Naive thymus-derived CD4-positive, alpha-beta T cell (primary cell): Measurements from ENCODE around the gene LRP1. TPM values are rescaled to one million over a fixed set of nuclear protein-coding genes. Genes with fewer than 3 reads are reported as not detected.

ENCODE experiments used
- ATAC-seq: fragments of 150-1000 bp; cut with Tn5 transposase; 2 replicates; pipeline ENCODE4 v1.10.0; 2021; ENCODE audit warnings: mild to moderate bottlenecking, moderate library complexity
- CTCF ChIA-PET: fragments of 350-600 bp; sonication (Branson Sonifier 250); formaldehyde crosslinking; loops from one replicate; lab custom pipeline; 2021; ENCODE audit warnings: antibody characterized with exemption; lab: Charles Lee
- POLR2A ChIA-PET: fragments of 350-600 bp; sonication (Branson Sonifier 250); formaldehyde crosslinking; loops from one replicate; lab custom pipeline; 2021; ENCODE audit warnings: antibody characterized with exemption, inconsistent platforms; lab: Charles Lee
- DNase-seq, 9 donors: peaks; one replicate each; pipeline versions ENCODE4 v3.0.0 to v3.0.0-alpha.2; 2020 to 2022; ENCODE audit warnings: mixed read lengths in 1 of 9
- H3K27ac ChIP-seq: one replicate; pipeline ENCODE4 v1.7.0; 2013; ENCODE audit warnings: mild to moderate bottlenecking, low read depth, low read length, moderate library complexity
- H3K27me3 ChIP-seq, 2 donors: one replicate each; pipeline ENCODE4 v1.7.0; 2013; ENCODE audit warnings: low read length in 2 of 2, mild to moderate bottlenecking in 2 of 2, moderate library complexity in 2 of 2; ENCODE audit not compliant: control insufficient read depth in 2 of 2, insufficient read depth in 2 of 2
- H3K36me3 ChIP-seq, 3 experiments: 1 replicate in 2 of 3; 2 replicates in 1 of 3; pipeline ENCODE4 v1.7.0; 2013; ENCODE audit warnings: low read length in 3 of 3, mild to moderate bottlenecking in 3 of 3, moderate library complexity in 1 of 3; ENCODE audit not compliant: insufficient read depth in 3 of 3, control insufficient read depth in 2 of 3
- H3K4me1 ChIP-seq, 2 donors: one replicate each; pipeline ENCODE4 v1.7.0; 2013; ENCODE audit warnings: low read length in 2 of 2, mild to moderate bottlenecking in 2 of 2, moderate library complexity in 1 of 2; ENCODE audit not compliant: control insufficient read depth in 2 of 2, insufficient read depth in 2 of 2
- H3K4me3 ChIP-seq: 2 replicates; pipeline ENCODE4 v1.7.0; 2013; ENCODE audit warnings: mild to moderate bottlenecking, low read length
- H3K9me3 ChIP-seq, 3 experiments: 1 replicate in 2 of 3; 2 replicates in 1 of 3; pipeline ENCODE4 v1.7.0; 2013; ENCODE audit warnings: low read length in 3 of 3; ENCODE audit not compliant: control insufficient read depth in 2 of 3
- H3K27ac Mint-ChIP-seq, 9 donors: one replicate each; pipeline ENCODE4 v1.8.0; 2020 to 2022; ENCODE audit warnings: mixed read lengths in 9 of 9, mild to moderate bottlenecking in 8 of 9, moderate library complexity in 5 of 9, inconsistent platforms in 2 of 9
- H3K27me3 Mint-ChIP-seq, 5 donors: one replicate each; pipeline ENCODE4 v1.8.0; 2021 to 2022; ENCODE audit warnings: mixed read lengths in 5 of 5, mild to moderate bottlenecking in 1 of 5
- H3K36me3 Mint-ChIP-seq, 5 donors: one replicate each; pipeline ENCODE4 v1.8.0; 2020 to 2022; ENCODE audit warnings: mixed read lengths in 5 of 5, mild to moderate bottlenecking in 3 of 5, inconsistent platforms in 1 of 5
- H3K4me1 Mint-ChIP-seq, 7 donors: one replicate each; pipeline ENCODE4 v1.8.0; 2020 to 2022; ENCODE audit warnings: mixed read lengths in 7 of 7, mild to moderate bottlenecking in 3 of 7, inconsistent platforms in 1 of 7
- H3K4me3 Mint-ChIP-seq, 10 donors: one replicate each; pipeline ENCODE4 v1.8.0; 2020 to 2022; ENCODE audit warnings: mild to moderate bottlenecking in 10 of 10, mixed read lengths in 10 of 10, moderate library complexity in 6 of 10, inconsistent platforms in 2 of 10
- H3K9me3 Mint-ChIP-seq, 11 donors: one replicate each; pipeline ENCODE4 v1.8.0; 2020 to 2022; ENCODE audit warnings: mixed read lengths in 11 of 11, mild to moderate bottlenecking in 4 of 11, inconsistent platforms in 1 of 11, moderate library complexity in 1 of 11
- intact Hi-C, 2 donors: fragments of 100-400 bp; cut with micrococcal nuclease; formaldehyde crosslinking; loops; one replicate each; pipeline ENCODE4 v1.15.1; 2023
- polyA plus RNA-seq, 2 donors: library from polyadenylated mRNA; unstranded; fragments of 300-500 nt; fragmentation: Illumina TruSeq; gene quantifications; one replicate each; pipeline ENCODE4 v1.2.3, GENCODE V29; 2021
- total RNA-seq, 6 experiments: library from RNA in 5 of 6; stranded (reverse) in 5 of 6; gene quantifications; 1 replicate in 5 of 6; 2 replicates in 1 of 6; pipeline ENCODE4 v1.2.3 and lab custom pipeline; 2021 to 2026

The LRP1 gene
- total and polyA plus RNA-seq, 7 experiments from 2014 or later: 0.58 to 119 (median 10.5) TPM

GRCh38 chr12:57151741-57152630, 23.7 kb downstream of the LRP1 start:
- no peak for ATAC-seq
- H3K36me3 Mint-ChIP-seq: peaks cover 0 to 31% (median 0%) of the 10 kb centered on the region in 5 donors
- intact Hi-C loops: no loop called here
- H3K4me3 Mint-ChIP-seq: peak overlapping the region in 1 of 10 donors; percentile 45
- H3K27ac ChIP-seq: no peak overlapping the region
- H3K27ac Mint-ChIP-seq: no peak overlapping the region
- no peaks in the 10 kb centered on the region for H3K9me3 Mint-ChIP-seq
- ChIA-PET POLR2A (no interaction called here), CTCF (interaction anchor here (0.7 kb wide), 1 partner anchor 167 kb away, joined by 3 read pairs; no protein-coding TSS in a partner anchor)
- peaks cover 0 to 19% (median 0%) of the 10 kb centered on the region in 7 donors for H3K4me1 Mint-ChIP-seq
- no peaks in the 10 kb centered on the region for H3K27me3 ChIP-seq
- H3K27me3 Mint-ChIP-seq: no peaks in the 10 kb centered on the region
- H3K4me3 ChIP-seq: no peak overlapping the region
- DNase-seq: no peak
- no peaks in the 10 kb centered on the region for H3K36me3 ChIP-seq
- no peaks in the 10 kb centered on the region for H3K4me1 ChIP-seq
- H3K9me3 ChIP-seq: no peaks in the 10 kb centered on the region

DNA sequence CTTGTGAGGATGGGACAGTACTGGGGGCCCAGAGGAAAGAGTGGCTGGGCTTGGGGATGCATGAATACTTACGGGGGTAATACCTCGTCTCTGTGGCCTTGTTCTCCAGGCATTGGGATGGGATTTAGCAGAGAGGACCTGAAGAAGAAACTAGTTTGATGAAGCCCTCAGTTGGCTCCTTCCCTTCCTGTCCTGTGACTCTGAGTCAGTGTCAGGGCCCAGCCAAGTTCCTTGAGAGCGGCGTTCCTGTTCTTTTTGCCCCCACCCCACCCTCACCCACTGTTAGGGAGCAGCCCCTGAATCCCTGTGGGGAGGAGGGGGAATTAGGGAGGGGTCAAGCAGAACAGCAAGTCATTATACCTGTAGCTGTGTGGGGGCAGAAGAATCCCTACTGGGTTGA, 24.4 kb downstream of the LRP1 start:
- no peaks in the 10 kb centered on the region for H3K4me1 ChIP-seq
- ATAC-seq: no peak
- ChIA-PET CTCF (no interaction called here), POLR2A (no interaction called here)
- H3K27ac Mint-ChIP-seq: no peak overlapping the region
- no peak overlapping the region for H3K4me3 ChIP-seq
- no peak overlapping the region for H3K4me3 Mint-ChIP-seq
- DNase-seq: no peak
- H3K36me3 ChIP-seq: no peaks in the 10 kb centered on the region
- peaks cover 0 to 31% (median 2%) of the 10 kb centered on the region in 5 donors for H3K36me3 Mint-ChIP-seq
- H3K9me3 Mint-ChIP-seq: no peaks in the 10 kb centered on the region
- H3K4me1 Mint-ChIP-seq: peaks cover 0 to 21% (median 3%) of the 10 kb centered on the region in 7 donors
- intact Hi-C loops: no loop called here
- no peaks in the 10 kb centered on the region for H3K27me3 Mint-ChIP-seq
- no peaks in the 10 kb centered on the region for H3K9me3 ChIP-seq
- no peaks in the 10 kb centered on the region for H3K27me3 ChIP-seq
- no peak overlapping the region for H3K27ac ChIP-seq

GRCh38 chr12:57153415-57153997, 25.2 kb downstream of the LRP1 start:
- no peak for ATAC-seq
- peaks cover 0 to 23% (median 5%) of the 10 kb centered on the region in 7 donors for H3K4me1 Mint-ChIP-seq
- H3K27ac ChIP-seq: no peak overlapping the region

GRCh38 chr12:57154076-57154475, 25.8 kb downstream of the LRP1 start:
- ATAC-seq (no peak), DNase-seq (no peak)
- ChIA-PET POLR2A (no interaction called here), CTCF (interaction anchor here (0.6 kb wide), 1 partner anchor 185 kb away, joined by 4 read pairs; no protein-coding TSS in a partner anchor)
- Histone ChIP-seq H3K4me3 (no peak overlapping the region), H3K4me1 (no peaks in the 10 kb centered on the region), H3K27ac (no peak overlapping the region), H3K9me3 (no peaks in the 10 kb centered on the region), H3K36me3 (no peaks in the 10 kb centered on the region), H3K27me3 (no peaks in the 10 kb centered on the region)
- Mint-ChIP-seq H3K4me3 (no peak overlapping the region), H3K27ac (no peak overlapping the region), H3K4me1 (peaks cover 0 to 23% (median 5%) of the 10 kb centered on the region in 7 donors), H3K36me3 (peaks cover 0 to 30% (median 5%) of the 10 kb centered on the region in 5 donors), H3K9me3 (no peaks in the 10 kb centered on the region), H3K27me3 (no peaks in the 10 kb centered on the region)
- intact Hi-C loops: no loop called here

More at GRCh38 chr12:57153415-57153997, 25.2 kb downstream of the LRP1 start:
- ChIA-PET CTCF (interaction anchor here (0.6 kb wide), 1 partner anchor 186 kb away, joined by 4 read pairs; no protein-coding TSS in a partner anchor), POLR2A (no interaction called here)
- no peak overlapping the region for H3K4me3 Mint-ChIP-seq
- no peaks in the 10 kb centered on the region for H3K27me3 ChIP-seq
- peaks cover 0 to 31% (median 5%) of the 10 kb centered on the region in 5 donors for H3K36me3 Mint-ChIP-seq
- H3K36me3 ChIP-seq: no peaks in the 10 kb centered on the region
- no peaks in the 10 kb centered on the region for H3K27me3 Mint-ChIP-seq
- no peaks in the 10 kb centered on the region for H3K4me1 ChIP-seq
- H3K9me3 Mint-ChIP-seq: no peaks in the 10 kb centered on the region
- intact Hi-C loops: no loop called here
- H3K4me3 ChIP-seq: no peak overlapping the region
- no peaks in the 10 kb centered on the region for H3K9me3 ChIP-seq
- DNase-seq: no peak
- no peak overlapping the region for H3K27ac Mint-ChIP-seq

- no peaks in the 10 kb centered on the region for H3K27me3 ChIP-seq
- Mint-ChIP-seq H3K27ac (no peak overlapping the region), H3K36me3 (peaks cover 0 to 24% (median 5%) of the 10 kb centered on the region in 5 donors), H3K4me1 (peaks cover 0 to 19% (median 5%) of the 10 kb centered on the region in 7 donors), H3K9me3 (no peaks in the 10 kb centered on the region), H3K4me3 (no peak overlapping the region), H3K27me3 (no peaks in the 10 kb centered on the region)
- ChIA-PET CTCF (interaction anchor here (0.6 kb wide), 1 partner anchor 156 kb away, joined by 4 read pairs; no protein-coding TSS in a partner anchor), POLR2A (no interaction called here)
- DNase-seq (no peak), ATAC-seq (no peak)
- H3K4me1 ChIP-seq: no peaks in the 10 kb centered on the region
- no peak overlapping the region for H3K27ac ChIP-seq
- H3K4me3 ChIP-seq: no peak overlapping the region
- no peaks in the 10 kb centered on the region for H3K36me3 ChIP-seq
- H3K9me3 ChIP-seq: no peaks in the 10 kb centered on the region
- intact Hi-C loops: no loop called here
These were observed 26.6 kb downstream of the LRP1 start for GRCh38 chr12:57154804-57155434.

DNA sequence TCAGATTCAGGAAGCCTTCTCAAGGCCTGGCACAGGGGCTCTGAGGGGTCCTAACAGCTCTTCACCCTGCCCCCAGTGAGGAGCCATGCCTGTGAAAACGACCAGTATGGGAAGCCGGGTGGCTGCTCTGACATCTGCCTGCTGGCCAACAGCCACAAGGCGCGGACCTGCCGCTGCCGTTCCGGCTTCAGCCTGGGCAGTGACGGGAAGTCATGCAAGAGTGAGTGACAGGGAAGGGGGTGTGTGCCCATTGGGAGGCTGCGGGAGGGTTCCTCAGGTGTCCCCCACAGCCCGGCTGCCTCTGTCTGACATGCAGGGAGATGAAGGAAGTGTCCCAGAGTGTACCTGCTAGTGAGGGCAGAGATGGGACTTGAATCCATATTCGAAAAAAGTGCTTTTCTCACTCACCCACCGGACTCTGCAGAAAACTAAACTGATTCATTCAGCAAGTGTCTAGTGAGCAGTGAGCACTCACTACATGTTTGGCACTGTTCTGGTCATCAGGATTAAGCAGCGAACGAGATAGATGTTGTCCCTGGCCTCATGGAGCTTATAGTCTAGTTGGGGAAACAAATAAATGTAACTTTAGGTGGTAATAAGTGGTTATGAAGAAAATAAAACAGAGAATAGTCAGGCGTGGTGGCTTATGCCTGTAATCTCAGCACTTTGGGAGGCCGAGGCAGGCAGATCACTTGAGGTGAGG, 28.6 kb downstream of the LRP1 start:
- Mint-ChIP-seq H3K9me3 (no peaks in the 10 kb centered on the region), H3K4me1 (peaks cover 0 to 23% (median 5%) of the 10 kb centered on the region in 7 donors), H3K27me3 (no peaks in the 10 kb centered on the region), H3K4me3 (no peak overlapping the region), H3K27ac (no peak overlapping the region), H3K36me3 (peaks cover 0 to 30% (median 12%) of the 10 kb centered on the region in 5 donors)
- Histone ChIP-seq H3K4me1 (no peaks in the 10 kb centered on the region), H3K27ac (no peak overlapping the region), H3K9me3 (no peaks in the 10 kb centered on the region), H3K36me3 (peaks cover 0 to 4% (median 0%) of the 10 kb centered on the region in 3 experiments), H3K4me3 (no peak overlapping the region), H3K27me3 (no peaks in the 10 kb centered on the region)
- ATAC-seq: no peak
- DNase-seq: no peak
- ChIA-PET CTCF (interaction anchor here (0.6 kb wide), 1 partner anchor 45 kb away, joined by 3 read pairs; no protein-coding TSS in a partner anchor), POLR2A (no interaction called here)
- intact Hi-C loops: no loop called here
